ENCODE measurements around the gene THOC3.
"Not testable (repeated sequence)": the region's sequence is repeated elsewhere in the genome, so short reads cannot be mapped to it uniquely, and the experiment has no call there.

- not testable (repeated sequence) for TF ChIP-seq CTCF (IDR thresholded peaks at IDR 0.05; ENCODE audit: low read depth, low read length, missing input control); REST (IDR thresholded peaks at IDR 0.05); TAF1 (conservative IDR thresholded peaks at IDR 0.05); ZBTB33 (IDR thresholded peaks at IDR 0.05); MAX (IDR thresholded peaks at IDR 0.05); GABPA (IDR thresholded peaks at IDR 0.05 in 1 of 2, conservative IDR thresholded peaks at IDR 0.05 in 1 of 2); JUND (IDR thresholded peaks at IDR 0.05); YY1 (IDR thresholded peaks at IDR 0.05); EGR1 (IDR thresholded peaks at IDR 0.05; ENCODE audit: low read depth in 2 of 2); ATF3 (IDR thresholded peaks at IDR 0.05); FOXA1 (IDR thresholded peaks at IDR 0.05); FOXA2 (IDR thresholded peaks at IDR 0.05); HNF4A (conservative IDR thresholded peaks at IDR 0.05)
These were observed 27.4 kb upstream of the THOC3 start for GRCh38 chr5:175995506-175995905.

All from liver (tissue), 3 donors.